T-helper 1 cell (primary cell): ENCODE data around the gene PLEKHG5.
A peak's percentile ranks its signal among the peaks of the same experiment; 100 is the strongest.

ENCODE experiments used
- DNase-seq, 5 donors: peaks; one replicate each; pipeline ENCODE4 v3.0.0-alpha.2; 2012 to 2020

Gene PLEKHG5

DNA sequence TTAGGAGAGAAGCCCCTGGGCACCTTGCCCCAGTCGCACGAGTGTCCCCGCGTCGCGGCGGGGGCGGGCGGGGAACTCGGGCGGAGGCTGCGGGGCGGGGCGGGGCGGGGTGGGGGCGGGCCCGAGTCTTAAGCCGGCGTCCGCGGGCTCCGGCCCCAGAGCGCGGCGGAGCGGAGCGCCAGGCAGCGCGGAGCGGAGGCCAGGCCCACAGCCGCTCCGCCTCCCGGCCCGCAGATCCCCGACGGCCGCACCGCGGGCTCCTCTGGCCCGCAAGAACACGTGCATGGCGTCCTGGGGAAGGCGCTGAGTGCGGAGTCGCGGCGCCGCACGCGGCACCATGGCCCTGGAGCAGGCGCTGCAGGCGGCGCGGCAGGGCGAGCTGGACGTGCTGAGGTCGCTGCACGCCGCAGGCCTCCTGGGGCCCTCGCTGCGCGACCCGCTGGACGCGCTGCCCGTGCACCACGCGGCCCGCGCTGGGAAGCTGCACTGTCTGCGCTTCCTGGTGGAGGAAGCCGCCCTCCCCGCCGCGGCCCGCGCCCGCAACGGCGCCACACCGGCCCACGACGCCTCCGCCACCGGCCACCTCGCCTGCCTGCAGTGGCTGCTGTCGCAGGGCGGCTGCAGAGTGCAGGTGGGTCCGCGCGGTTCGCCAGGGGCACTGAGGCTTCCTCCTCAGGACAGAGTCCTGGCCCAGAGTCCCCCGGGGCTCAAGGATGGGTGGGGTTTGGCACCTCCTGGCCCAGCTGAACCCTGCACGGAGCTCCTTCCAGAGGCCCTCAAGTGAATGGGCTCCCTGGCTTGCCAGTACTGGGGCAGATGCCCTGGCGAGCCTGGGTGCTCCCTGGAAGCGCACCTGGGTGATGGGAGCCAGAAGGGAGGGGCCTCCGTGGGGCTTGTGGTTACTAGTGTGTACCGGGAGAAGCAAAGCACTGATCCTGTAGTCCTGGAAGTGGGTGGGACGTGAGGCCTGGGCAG, 66.6 kb downstream of the PLEKHG5 start, which contains the start of gene ESPN:
ESPN (plus strand) TSS at position 158 of the 975 bp plus-strand sequence; CDS start at position 338, 180 bp downstream.
- DNase-seq = no peak

GRCh38 chr1:6424000-6424565, 67.4 kb downstream of the PLEKHG5 start:
- DNase-seq = no peak

GRCh38 chr1:6423321-6423999, 68.0 kb downstream of the PLEKHG5 start:
- peak in 4 of 5 donors; percentile 56 to 65 (median 61) for DNase-seq

- no peak for DNase-seq
Observed at GRCh38 chr1:6421266-6421665, 70.2 kb downstream of the PLEKHG5 start.

DNA sequence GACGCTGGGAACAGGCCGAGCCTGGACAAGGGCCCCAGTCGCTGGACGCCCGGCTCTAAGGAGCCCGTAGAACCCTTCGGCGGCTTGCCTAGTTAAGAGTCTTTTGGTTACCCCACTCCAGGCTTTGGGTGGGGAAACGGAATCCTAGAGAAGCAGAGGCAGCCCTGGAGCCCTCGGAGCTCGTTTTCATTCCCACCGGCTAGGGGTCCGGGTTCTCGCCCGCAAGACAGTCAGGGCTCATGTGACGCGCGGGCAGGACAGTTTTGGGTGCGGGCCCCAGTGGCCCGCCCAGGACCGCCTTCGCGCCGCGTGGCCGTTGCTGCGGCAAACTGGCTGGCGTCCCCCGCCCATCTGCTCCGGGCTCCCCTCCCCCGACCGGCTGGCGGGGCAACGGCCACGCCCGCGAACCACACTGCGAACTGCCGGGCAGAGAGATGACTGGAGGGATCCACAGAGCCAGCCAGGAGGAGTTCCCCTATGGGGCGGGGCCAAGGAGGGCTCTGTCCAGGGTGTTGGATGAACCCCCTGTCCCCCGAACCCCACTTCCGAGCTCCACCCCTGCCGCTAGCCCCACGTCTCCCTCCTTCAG, 70.9 kb downstream of the PLEKHG5 start:
- no peak for DNase-seq

- no peak for DNase-seq
Observed at GRCh38 chr1:6419804-6420453, 71.5 kb downstream of the PLEKHG5 start, which contains the start of gene HES2. Gene HES2, minus strand, starts transcription at chr1:6419919. Its CDS starts 99 bp downstream, at chr1:6419820.

GRCh38 chr1:6419397-6419803, 72.1 kb downstream of the PLEKHG5 start:
- no peak for DNase-seq

GRCh38 chr1:6418668-6419396, 72.6 kb downstream of the PLEKHG5 start:
- no peak for DNase-seq

DNA sequence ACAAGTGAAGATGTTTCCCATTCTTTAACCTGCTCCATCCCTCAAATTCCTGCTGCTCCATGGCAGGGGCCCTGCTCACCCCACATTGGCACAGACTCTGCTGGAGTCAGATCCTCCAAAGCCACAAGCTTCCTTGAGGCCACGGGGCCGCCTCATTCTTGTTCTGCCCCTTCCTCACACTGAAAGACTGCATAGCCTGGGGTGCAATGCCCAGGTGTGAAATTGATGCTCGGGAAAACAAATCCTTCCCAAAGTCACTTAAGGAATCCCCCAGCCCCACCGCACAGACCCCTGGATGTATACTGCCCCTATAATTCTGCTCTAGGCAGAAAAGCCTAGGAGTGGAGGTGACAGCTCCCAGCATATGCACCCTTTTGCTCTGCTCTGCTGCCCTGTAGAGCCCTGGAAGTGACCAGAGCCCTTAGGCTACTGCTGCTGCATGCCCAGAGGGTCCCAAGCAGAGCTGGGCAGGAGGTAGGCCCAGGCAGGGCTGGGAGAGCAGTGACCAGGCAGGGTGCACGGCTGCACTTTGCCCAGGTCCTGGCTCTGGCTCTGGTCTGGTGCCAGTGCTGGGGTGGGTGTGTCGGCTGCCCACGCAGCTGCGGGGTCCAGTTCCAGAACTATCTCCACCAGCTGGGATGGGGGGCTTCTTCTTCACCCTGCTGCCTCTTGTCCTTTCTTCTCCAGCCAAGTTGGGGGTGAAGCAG, 73.4 kb downstream of the PLEKHG5 start:
- no peak for DNase-seq
